HFFc6 (cell line): ENCODE results near the gene HYAL1. TPM values are rescaled to one million over a fixed set of nuclear protein-coding genes. Genes with fewer than 3 reads are reported as not detected.

ENCODE experiments used
- DNase-seq: peaks from one replicate; pipeline ENCODE4 v3.0.0-alpha.2; 2018
- H3K27ac Mint-ChIP-seq: 2 replicates; pipeline ENCODE4 v1.8.0; 2020; ENCODE audit warnings: mild to moderate bottlenecking, mixed read lengths
- H3K27me3 Mint-ChIP-seq: 2 replicates; pipeline ENCODE4 v1.8.0; 2021; ENCODE audit warnings: mild to moderate bottlenecking, moderate library complexity, mixed read lengths; ENCODE audit not compliant: insufficient read depth
- H3K36me3 Mint-ChIP-seq: 2 replicates; pipeline ENCODE4 v1.8.0; 2021; ENCODE audit warnings: low read depth, mixed read lengths
- H3K4me1 Mint-ChIP-seq: 2 replicates; pipeline ENCODE4 v1.8.0; 2020; ENCODE audit warnings: low read depth, mixed read lengths
- H3K4me3 Mint-ChIP-seq: 2 replicates; pipeline ENCODE4 v1.8.0; 2020; ENCODE audit warnings: mild to moderate bottlenecking, moderate library complexity, mixed read lengths
- H3K9me3 Mint-ChIP-seq: 2 replicates; pipeline ENCODE4 v1.8.0; 2020; ENCODE audit warnings: mild to moderate bottlenecking, mixed read lengths
- long read RNA-seq: library from polyadenylated mRNA; unstranded; transcript quantifications from one replicate; pipeline ENCODE4 v2.0.0, GENCODE V29; 2019
- total RNA-seq, 6 experiments: library from RNA; stranded (reverse); fragmentation: NEBNext Ultra II Directional; extraction: Animal tissue kit (Norgen Biotek cat#: 25700); gene quantifications; 2 replicates in 1 of 6; 3 replicates in 5 of 6; pipeline ENCODE4 v1.2.3, GENCODE V29; 2021
- TF ChIP-seq, protein P1 (sequence below): fragments of 200-600 bp; sonication (generic); IDR thresholded peaks from 2 replicates; pipeline ENCODE4 v1.5.0; 2021; ENCODE audit warnings: antibody characterized with exemption, mild to moderate bottlenecking

Gene HYAL1, protein sequence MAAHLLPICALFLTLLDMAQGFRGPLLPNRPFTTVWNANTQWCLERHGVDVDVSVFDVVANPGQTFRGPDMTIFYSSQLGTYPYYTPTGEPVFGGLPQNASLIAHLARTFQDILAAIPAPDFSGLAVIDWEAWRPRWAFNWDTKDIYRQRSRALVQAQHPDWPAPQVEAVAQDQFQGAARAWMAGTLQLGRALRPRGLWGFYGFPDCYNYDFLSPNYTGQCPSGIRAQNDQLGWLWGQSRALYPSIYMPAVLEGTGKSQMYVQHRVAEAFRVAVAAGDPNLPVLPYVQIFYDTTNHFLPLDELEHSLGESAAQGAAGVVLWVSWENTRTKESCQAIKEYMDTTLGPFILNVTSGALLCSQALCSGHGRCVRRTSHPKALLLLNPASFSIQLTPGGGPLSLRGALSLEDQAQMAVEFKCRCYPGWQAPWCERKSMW
- under 1 TPM in 5 of 6 experiments, not detected in 1; 0.19 to 0.38 (median 0.23) TPM for total RNA-seq
- long read RNA-seq = 0 reads

GRCh38 chr3:50303013-50303815 lies at the start of gene HYAL1:
TSS of gene HYAL1 (minus strand) at chr3:50303574. CDS start at chr3:50302956, 618 bp downstream.
- no peaks in the 10 kb centered on the region; the same call in 1 of the 2 replicates for H3K27me3 Mint-ChIP-seq
- no peaks in the 10 kb centered on the region; the same call in 1 of the 2 replicates for H3K9me3 Mint-ChIP-seq
- no peaks in the 10 kb centered on the region for H3K36me3 Mint-ChIP-seq
- peaks cover 19% of the 10 kb centered on the region for H3K4me1 Mint-ChIP-seq
- no peak within 1 kb of the TSS for H3K27ac Mint-ChIP-seq
- no peak within 1 kb of the TSS for H3K4me3 Mint-ChIP-seq
- no peak for DNase-seq
- TF ChIP-seq, protein P1, sequence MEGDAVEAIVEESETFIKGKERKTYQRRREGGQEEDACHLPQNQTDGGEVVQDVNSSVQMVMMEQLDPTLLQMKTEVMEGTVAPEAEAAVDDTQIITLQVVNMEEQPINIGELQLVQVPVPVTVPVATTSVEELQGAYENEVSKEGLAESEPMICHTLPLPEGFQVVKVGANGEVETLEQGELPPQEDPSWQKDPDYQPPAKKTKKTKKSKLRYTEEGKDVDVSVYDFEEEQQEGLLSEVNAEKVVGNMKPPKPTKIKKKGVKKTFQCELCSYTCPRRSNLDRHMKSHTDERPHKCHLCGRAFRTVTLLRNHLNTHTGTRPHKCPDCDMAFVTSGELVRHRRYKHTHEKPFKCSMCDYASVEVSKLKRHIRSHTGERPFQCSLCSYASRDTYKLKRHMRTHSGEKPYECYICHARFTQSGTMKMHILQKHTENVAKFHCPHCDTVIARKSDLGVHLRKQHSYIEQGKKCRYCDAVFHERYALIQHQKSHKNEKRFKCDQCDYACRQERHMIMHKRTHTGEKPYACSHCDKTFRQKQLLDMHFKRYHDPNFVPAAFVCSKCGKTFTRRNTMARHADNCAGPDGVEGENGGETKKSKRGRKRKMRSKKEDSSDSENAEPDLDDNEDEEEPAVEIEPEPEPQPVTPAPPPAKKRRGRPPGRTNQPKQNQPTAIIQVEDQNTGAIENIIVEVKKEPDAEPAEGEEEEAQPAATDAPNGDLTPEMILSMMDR = peak; percentile 33; the same call in 1 of the 2 replicates

DNA sequence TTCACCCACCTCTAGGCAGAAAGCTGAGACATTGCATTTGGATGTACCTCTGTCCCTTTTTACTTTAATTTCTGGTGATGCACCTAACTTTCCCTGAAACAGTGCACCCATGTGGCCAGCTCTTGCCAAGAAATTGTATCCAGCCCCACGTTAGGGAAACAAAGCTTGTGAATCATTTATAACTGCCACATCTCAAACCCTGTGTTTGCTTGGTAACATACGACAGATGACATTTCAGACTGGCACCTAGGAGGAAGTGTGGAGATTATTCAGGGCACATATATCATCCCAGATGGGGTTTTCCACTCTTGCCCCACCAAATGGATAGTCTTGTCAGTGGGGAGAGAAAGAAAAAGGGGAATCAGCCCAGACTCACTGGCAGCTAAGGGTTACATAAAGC lies 49.4 kb upstream of the HYAL1 start:
- TF ChIP-seq, protein P1 = peak; percentile 62
- H3K27me3 Mint-ChIP-seq = peaks cover 4% of the 10 kb centered on the region; the same call in 1 of the 2 replicates
- H3K9me3 Mint-ChIP-seq = no peaks in the 10 kb centered on the region
- H3K4me3 Mint-ChIP-seq = no peak overlapping the region
- peaks cover 48% of the 10 kb centered on the region for H3K4me1 Mint-ChIP-seq
- H3K36me3 Mint-ChIP-seq = peaks cover 14% of the 10 kb centered on the region
- peak overlapping the region; percentile 45 for H3K27ac Mint-ChIP-seq
- peak; percentile 53 for DNase-seq

DNA sequence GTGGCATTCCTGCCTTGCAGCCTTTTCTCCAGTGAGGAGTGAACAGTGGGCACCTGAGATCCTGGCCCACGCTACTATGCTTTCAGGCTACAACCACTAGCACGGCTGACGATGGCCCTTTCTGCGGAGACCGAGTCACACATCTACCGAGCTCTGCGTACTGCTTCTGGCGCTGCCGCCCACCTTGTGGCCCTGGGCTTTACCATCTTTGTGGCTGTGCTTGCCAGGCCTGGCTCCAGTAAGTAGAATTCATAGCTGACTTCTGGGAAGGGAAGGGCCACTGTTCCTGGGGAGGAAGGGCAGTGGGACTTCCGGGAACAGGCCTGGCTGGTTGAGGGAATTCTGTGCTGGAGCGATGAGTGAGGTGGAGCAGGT lies 47.9 kb upstream of the HYAL1 start:
- Mint-ChIP-seq H3K27ac (no peak overlapping the region), H3K4me1 (peaks cover 45% of the 10 kb centered on the region), H3K27me3 (peaks cover 7% of the 10 kb centered on the region), H3K4me3 (peak overlapping the region; percentile 97), H3K36me3 (peaks cover 6% of the 10 kb centered on the region; the same call in 1 of the 2 replicates), H3K9me3 (no peaks in the 10 kb centered on the region)
- no peak for DNase-seq
- TF ChIP-seq, protein P1 = no peak

DNA sequence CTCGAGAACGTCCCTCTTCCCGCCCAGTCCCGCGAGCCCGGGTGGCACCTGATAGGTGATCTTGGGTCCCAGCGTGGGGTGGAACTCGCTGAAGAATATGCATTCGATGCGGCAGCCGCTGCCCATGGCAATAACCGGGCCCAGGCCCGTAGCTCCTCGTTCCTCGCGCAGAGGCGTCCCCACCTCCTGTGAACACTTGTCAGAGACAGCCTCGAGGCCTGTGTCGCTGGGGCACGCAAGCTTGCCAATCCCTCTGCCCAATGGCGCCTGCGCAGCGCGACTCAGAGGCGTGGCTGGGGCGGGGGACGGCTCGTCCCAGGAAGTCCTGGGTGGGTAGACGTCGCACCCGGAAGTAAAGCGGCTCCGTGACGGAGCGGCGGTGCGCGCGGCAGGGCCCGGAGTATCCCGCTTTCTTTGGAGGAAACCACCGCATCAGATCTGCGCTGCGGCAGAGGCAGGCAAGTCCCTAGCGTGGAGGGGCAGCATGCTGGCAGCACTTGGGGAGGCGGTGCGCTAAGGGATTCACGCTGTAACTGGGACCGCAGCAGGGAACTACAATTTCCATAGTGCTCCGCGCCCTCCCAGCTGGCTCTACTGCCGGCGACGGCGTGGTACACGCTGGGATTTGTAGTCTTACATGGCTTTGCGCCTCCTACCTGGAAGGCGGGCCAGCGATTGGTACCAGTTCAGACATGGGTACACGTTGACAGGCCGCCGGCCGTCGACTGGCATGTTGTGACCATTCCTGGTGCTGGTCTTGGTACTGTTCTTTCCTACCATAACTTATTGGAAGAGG lies 47.4 kb upstream of the HYAL1 start, which contains the start of the genes CYB561D2 and NPRL2:
Gene CYB561D2, plus strand, starts transcription at position 336 of the 796 bp plus-strand sequence. CDS start 572 bp downstream, outside the sequence.
Gene NPRL2, minus strand, starts transcription at position 249 of the 796 bp plus-strand sequence. Its CDS starts 123 bp downstream, at position 126.
- peak; percentile 93 for DNase-seq
- H3K9me3 Mint-ChIP-seq = no peaks in the 10 kb centered on the region
- peak within 1 kb of the TSS; percentile 92 for H3K27ac Mint-ChIP-seq
- H3K36me3 Mint-ChIP-seq = peaks cover 6% of the 10 kb centered on the region; the same call in 1 of the 2 replicates
- H3K4me1 Mint-ChIP-seq = peaks cover 45% of the 10 kb centered on the region
- H3K27me3 Mint-ChIP-seq = peaks cover 7% of the 10 kb centered on the region
- TF ChIP-seq, protein P1 = no peak; the same call in 1 of the 2 replicates
- H3K4me3 Mint-ChIP-seq = peak within 1 kb of the TSS; percentile 97

GRCh38 chr3:50350213-50350526 lies 46.8 kb upstream of the HYAL1 start:
- Mint-ChIP-seq H3K4me1 (peaks cover 41% of the 10 kb centered on the region), H3K36me3 (peaks cover 6% of the 10 kb centered on the region; the same call in 1 of the 2 replicates), H3K4me3 (peak overlapping the region; percentile 97), H3K27me3 (peaks cover 4% of the 10 kb centered on the region; the same call in 1 of the 2 replicates), H3K27ac (peak overlapping the region; percentile 92), H3K9me3 (no peaks in the 10 kb centered on the region)
- TF ChIP-seq, protein P1 = no peak
- DNase-seq = no peak
